ENCODE measurements around the gene DUOX1.
A peak's percentile ranks its signal among the peaks of the same experiment; 100 is the strongest.

The DUOX1 gene

GRCh38 chr15:45143946-45144345 lies 14.2 kb downstream of the DUOX1 start:
- DNase-seq = no peak

GRCh38 chr15:45144775-45145174 lies 15.0 kb downstream of the DUOX1 start:
- no peak for DNase-seq

GRCh38 chr15:45146405-45146804 lies 16.6 kb downstream of the DUOX1 start:
- no peak for DNase-seq

GRCh38 chr15:45147606-45148005 lies 17.8 kb downstream of the DUOX1 start:
- no peak for DNase-seq

- no peak for DNase-seq
These were observed 18.6 kb downstream of the DUOX1 start for GRCh38 chr15:45148076-45149059.

- no peak for DNase-seq
These were observed 19.3 kb downstream of the DUOX1 start for GRCh38 chr15:45149060-45149459.

- no peak for DNase-seq
These were observed 20.7 kb downstream of the DUOX1 start for GRCh38 chr15:45150481-45150880.

- no peak for DNase-seq
These were observed 21.2 kb downstream of the DUOX1 start for GRCh38 chr15:45150997-45151396.

GRCh38 chr15:45151998-45152828 lies 22.4 kb downstream of the DUOX1 start:
- DNase-seq = no peak

- DNase-seq = no peak
These were observed 25.9 kb downstream of the DUOX1 start for GRCh38 chr15:45155739-45156138.

GRCh38 chr15:45156744-45157455 lies 27.1 kb downstream of the DUOX1 start:
- DNase-seq = no peak

- DNase-seq = no peak
These were observed 28.2 kb downstream of the DUOX1 start for GRCh38 chr15:45157974-45158373.

- no peak for DNase-seq
These were observed 31.9 kb downstream of the DUOX1 start for GRCh38 chr15:45161666-45162065.

GRCh38 chr15:45162771-45163507 lies 33.1 kb downstream of the DUOX1 start:
- DNase-seq = peak in 4 of 5 donors; percentile 27 to 63 (median 37)

- DNase-seq = no peak
These were observed 33.7 kb downstream of the DUOX1 start for GRCh38 chr15:45163508-45163856.

- no peak for DNase-seq
These were observed 35.1 kb downstream of the DUOX1 start for GRCh38 chr15:45164914-45165313.

- no peak for DNase-seq
These were observed 35.7 kb downstream of the DUOX1 start for GRCh38 chr15:45165536-45165935.

- DNase-seq = peak; percentile 52 to 85 (median 70)
These were observed 37.2 kb downstream of the DUOX1 start for GRCh38 chr15:45166834-45167630.

- DNase-seq = no peak
These were observed 37.9 kb downstream of the DUOX1 start for GRCh38 chr15:45167631-45168205.

- no peak for DNase-seq
These were observed 38.5 kb downstream of the DUOX1 start for GRCh38 chr15:45168286-45168685.
